ENCODE measurements around the gene BLVRB.
"Not testable (repeated sequence)": the region's sequence is repeated elsewhere in the genome, so short reads cannot be mapped to it uniquely, and the experiment has no call there.

BLVRB gene

DNA sequence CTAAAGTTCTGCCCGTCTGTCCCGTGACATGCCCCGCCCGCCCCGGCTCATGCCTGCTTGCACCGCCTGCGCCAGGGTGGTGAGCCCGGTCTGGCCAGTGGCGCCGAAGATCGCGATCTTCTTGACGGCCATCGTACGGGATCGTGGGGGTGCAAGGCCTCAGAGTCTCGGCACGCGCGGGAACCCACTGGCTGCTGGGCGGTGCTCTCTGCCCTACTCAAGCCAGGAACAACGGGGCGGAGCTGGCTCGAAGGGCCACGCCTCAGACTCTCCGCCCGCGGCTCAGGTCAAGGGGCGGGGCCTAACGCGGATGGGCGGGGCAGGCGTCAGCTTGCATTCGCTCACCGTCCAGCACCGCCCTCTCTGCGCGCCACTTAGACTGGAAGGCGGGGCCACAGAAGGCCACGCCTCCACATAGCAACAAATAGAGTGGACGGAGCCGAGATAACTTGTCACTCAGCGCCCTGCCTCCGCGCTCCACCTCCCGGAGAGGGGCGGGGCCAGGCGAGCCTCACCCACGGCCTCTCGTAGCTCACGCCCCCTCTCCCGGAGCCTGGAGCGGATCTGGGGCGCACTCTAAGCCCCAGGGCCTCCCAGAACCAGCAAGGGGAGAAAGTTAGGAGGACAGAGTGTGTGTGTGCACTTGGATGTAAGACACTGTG lies at the start of gene BLVRB:
BLVRB (minus strand) TSS at position 189 of the 662 bp plus-strand sequence; CDS start at position 132, 57 bp downstream.
- peak; percentile 98 to 99 for DNase-seq (ENCODE audit: low read depth in 2 of 2, low spot score in 1 of 2)

DNA sequence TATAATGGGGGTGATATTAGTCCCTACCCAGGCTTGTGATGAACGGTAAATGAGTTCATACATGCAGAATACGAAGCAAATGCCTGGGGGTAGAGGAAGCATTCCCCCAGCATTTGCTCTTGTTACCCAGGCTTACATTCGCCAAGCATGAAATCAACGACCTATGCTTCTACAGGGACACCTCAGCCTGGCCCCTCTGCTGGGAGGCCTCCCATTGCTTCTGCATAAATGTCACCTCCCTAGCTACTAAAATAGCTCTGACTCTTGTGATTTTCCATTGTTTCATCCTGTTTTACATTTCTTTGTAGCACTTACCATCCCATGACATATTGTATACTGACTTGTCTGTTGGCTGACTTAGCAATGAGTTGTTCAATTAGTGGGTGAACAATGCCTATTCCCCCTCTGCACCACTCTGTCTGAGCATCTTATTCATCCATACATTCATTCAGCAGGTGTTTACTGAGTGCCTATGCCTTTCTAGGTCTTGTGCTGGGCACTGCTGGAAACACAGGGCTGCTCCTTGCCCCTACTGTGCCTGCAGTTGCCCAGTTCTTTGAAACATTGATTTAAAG lies 48.3 kb upstream of the BLVRB start:
- DNase-seq (ENCODE audit: low read depth in 2 of 2, low spot score in 1 of 2), result no peak

DNA sequence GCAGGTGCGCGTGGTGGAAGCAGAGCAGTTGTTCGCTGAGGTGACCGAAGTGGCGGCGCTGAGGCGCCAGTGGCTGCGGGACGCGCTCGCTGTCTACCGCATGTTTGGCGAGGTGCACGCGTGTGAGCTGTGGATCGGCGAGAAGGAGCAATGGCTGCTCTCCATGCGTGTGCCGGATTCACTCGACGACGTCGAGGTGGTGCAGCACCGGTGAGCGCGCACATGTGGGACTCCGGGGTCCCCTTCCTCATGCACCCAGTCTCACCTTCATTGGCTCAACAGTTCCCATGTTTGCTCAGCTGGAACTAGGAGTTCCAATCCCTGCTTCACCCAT lies 47.8 kb upstream of the BLVRB start:
- no peak for DNase-seq (ENCODE audit: low read depth in 2 of 2, low spot score in 1 of 2)

DNA sequence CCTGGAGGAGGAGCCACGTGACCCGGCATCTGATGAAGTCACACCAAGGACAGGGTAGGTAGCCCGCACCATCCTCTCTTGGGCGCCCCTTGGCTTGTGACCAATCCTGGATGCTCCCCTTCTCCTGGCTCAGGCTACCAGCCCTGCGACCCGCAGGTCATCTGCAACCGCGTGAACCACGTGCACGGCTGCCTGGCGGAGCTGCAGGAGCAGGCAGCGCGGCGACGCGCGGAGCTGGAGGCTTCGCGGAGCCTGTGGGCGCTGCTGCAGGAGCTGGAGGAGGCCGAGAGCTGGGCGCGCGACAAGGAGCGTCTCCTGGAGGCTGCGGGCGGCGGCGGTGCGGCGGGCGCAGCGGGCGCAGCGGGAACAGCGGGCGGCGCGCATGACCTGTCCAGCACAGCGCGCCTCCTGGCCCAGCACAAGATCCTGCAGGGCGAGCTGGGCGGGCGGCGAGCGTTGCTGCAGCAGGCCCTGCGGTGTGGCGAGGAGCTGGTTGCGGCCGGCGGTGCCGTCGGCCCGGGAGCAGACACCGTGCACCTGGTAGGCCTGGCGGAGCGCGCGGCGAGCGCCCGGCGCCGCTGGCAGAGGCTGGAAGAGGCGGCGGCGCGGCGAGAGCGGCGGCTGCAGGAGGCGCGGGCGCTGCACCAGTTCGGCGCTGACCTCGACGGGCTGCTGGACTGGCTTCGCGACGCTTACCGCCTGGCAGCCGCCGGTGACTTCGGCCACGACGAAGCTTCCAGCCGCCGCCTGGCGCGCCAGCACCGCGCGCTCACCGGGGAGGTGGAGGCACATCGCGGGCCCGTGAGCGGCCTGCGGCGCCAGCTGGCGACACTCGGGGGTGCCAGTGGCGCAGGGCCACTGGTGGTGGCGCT lies 47.2 kb upstream of the BLVRB start:
- DNase-seq (ENCODE audit: low read depth in 2 of 2, low spot score in 1 of 2), result no peak

GRCh38 chr19:40512110-40512472 lies 46.5 kb upstream of the BLVRB start:
- DNase-seq (ENCODE audit: low read depth in 2 of 2, low spot score in 1 of 2), result no peak

DNA sequence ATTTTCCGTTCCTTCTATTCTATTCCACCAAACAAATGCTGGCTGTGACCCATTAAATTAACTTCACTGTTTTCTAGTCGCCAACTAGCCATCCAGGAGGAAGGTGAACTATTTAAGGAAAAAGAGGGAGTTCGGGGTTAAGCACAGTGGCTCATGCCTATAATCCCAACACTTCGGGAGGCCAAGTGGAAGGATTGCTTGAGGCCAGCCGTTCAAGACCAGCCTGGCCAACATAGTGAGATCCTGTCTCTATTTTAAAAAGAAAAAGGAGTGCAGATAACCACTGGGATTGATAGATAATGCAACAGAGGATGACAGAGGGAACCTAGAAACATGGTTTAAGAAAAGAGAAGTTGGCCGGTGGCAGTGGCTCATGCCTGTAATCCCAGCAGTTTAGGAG lies 45.9 kb upstream of the BLVRB start:
- DNase-seq (ENCODE audit: low read depth in 2 of 2, low spot score in 1 of 2), result no peak

GRCh38 chr19:40510526-40511115 lies 45.1 kb upstream of the BLVRB start:
- no peak for DNase-seq (ENCODE audit: low read depth in 2 of 2, low spot score in 1 of 2)

- DNase-seq (ENCODE audit: low read depth in 2 of 2, low spot score in 1 of 2), result no peak
These were observed 43.3 kb upstream of the BLVRB start for GRCh38 chr19:40508739-40509260.

- no peak for DNase-seq (ENCODE audit: low read depth in 2 of 2, low spot score in 1 of 2)
These were observed 42.3 kb upstream of the BLVRB start for GRCh38 chr19:40507892-40508291.

DNA sequence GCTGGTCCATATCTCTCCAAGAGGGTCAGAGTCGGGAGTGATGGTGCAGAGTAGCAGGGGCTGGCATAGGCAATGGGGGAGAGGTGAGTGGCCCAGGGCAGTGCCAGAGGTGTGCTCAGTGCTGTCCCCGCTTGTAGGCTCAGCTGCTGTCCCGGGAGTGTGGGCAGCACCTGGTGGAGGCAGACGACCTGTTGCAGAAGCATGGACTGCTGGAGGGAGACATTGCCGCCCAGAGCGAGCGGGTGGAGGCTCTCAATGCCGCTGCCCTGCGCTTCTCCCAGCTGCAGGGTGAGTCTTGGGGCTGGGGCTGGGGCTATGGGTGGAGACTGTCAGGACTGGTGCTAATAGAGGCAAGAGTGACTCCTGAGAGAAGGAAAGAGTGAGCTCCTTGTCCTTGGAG lies 40.6 kb upstream of the BLVRB start:
- DNase-seq (ENCODE audit: low read depth in 2 of 2, low spot score in 1 of 2), result no peak

DNA sequence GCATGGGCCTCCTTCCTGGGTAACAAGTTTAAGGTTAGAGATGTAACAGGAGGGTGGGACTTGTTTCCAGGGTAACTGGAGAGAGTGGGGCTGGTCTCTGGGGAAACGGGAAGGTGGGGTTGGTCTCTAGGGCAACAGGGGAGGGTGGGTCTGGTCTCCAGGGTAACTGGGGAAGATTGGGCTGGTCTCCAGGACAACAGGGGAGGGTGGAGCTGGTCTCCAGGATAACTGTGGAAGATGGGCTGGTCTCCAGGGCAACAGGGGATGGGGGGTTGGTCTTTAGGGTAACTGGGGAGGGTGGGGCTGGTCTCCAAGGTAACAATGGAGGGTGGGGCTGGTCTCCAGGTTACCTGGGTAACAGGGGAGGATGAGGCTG lies 37.8 kb upstream of the BLVRB start:
- DNase-seq (ENCODE audit: low read depth in 2 of 2, low spot score in 1 of 2), result no peak

DNA sequence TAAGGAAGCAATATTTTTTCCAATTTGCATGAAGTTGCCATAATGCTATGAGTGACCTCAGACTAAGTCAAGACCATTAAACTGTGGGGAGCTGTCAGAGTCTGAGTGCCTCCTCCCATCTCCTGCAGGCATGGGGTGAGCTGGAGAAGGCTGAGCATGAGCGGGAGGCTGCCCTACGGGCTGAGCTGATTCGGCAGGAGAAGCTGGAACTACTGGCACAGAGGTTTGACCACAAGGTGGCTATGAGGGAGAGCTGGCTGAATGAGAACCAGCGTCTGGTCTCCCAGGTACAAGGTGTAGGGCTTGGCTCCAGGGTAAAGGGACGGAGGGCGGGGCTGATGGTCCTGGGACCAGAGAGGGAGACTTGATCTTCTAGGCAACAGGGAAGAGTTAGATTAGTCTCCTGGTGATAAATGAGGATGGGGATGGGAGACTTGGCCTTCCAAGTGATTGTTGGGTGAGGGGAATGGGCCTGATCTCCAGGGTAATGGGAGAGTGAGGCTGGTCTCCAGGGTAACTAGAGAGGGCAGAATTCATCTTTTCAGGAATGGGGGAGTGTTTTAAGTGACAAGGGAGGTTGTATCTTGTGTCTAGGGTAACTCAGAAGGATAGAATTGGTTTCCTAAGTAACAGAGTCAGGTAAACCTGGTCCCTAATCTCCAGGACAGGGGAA lies 37.2 kb upstream of the BLVRB start:
- DNase-seq (ENCODE audit: low read depth in 2 of 2, low spot score in 1 of 2), result no peak

- no peak for DNase-seq (ENCODE audit: low read depth in 2 of 2, low spot score in 1 of 2)
These were observed 36.5 kb upstream of the BLVRB start for GRCh38 chr19:40502081-40502480.

DNA sequence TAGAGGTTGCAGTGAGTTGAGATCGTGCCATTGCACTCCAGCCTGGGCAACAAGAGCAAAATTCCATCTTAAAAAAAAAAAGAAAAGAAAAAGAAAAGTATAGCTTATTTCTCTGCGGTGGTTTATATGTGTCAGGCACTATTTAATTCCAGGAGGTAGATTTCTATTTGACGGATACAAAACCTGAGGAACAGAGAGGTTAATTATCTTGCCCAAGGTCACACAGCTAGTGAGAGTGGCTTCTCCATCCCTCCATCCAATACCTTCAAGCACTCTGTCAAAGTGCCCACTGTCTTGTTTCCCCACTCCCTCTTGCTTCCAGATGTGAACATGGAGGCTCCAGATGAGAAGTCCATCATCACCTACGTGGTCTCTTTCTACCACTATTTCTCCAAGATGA lies 36.1 kb upstream of the BLVRB start:
- no peak for DNase-seq (ENCODE audit: low read depth in 2 of 2, low spot score in 1 of 2)

- not testable (repeated sequence) for DNase-seq (ENCODE audit: low read depth in 2 of 2, low spot score in 1 of 2)
These were observed 35.4 kb upstream of the BLVRB start for GRCh38 chr19:40500678-40501530.

DNA sequence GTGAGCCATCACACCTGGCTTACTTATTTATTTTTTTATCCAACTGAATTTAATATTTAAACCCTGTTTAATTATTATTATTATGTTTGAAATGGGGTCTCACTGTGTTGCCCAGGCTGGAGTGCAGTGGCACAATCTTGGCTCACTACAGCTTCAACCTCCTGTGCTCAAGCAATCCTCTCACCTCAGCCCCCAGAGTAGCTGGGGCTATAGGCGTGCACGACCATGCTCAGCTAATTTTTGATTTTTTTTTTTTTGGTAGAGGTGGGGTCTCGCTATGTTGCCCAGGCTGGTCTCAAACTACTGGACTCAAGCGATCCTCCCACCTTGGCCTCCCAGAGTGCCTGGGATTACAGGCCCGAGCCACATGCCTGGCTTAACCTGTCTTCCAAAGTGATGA lies 33.8 kb upstream of the BLVRB start:
- DNase-seq (ENCODE audit: low read depth in 2 of 2, low spot score in 1 of 2), result no peak

GRCh38 chr19:40497214-40497613 lies 31.7 kb upstream of the BLVRB start:
- no peak for DNase-seq (ENCODE audit: low read depth in 2 of 2, low spot score in 1 of 2)

- no peak for DNase-seq (ENCODE audit: low read depth in 2 of 2, low spot score in 1 of 2)
These were observed 28.8 kb upstream of the BLVRB start for GRCh38 chr19:40494191-40494838.

DNA sequence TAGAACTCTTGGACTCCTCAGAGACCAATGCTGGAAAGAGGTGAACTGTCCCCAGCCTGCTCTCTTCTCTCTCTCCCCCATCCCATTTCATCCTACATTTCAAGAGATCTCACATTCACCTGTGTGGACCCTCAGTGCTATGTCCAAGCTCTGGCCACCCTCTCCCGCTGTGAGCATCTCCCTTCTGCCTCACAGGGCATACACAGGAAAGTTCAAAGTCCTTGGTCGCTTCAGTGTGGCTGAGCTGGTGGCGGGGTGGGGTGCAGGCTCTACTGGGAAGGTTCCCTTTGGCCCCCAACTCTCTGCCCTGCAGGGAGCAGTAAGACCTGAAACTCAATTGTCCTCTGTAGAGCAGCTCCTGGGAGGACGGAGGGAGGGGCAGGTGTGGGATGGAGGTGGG lies 28.2 kb upstream of the BLVRB start:
- no peak for DNase-seq (ENCODE audit: low read depth in 2 of 2, low spot score in 1 of 2)

DNA sequence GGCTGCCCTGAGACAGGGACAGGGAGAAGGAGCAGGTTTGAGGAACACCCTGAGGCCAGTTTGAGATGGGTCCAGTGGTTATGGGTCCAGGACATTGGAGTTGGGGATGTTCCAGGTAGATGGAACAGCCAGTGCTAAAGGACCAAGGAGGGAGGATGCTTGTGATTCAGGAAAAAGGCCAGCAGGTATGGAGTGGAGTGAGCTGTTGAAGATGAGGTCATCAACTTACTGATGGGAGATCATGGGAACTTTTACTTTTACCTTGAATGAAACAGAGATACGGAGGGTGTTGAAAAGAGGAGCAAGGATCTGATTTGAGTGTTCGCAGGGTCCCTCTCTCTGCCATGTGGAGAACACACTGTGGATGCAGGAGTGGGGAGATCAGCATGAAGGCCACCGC lies 26.7 kb upstream of the BLVRB start:
- no peak for DNase-seq (ENCODE audit: low read depth in 2 of 2, low spot score in 1 of 2)
